Measurements from ENCODE around the gene CD300A. TPM values are rescaled to one million over a fixed set of nuclear protein-coding genes. Genes with fewer than 3 reads are reported as not detected.

Gene CD300A
- total RNA-seq, 1 experiment from 2014 or later: not detected

GRCh38 chr17:74439691-74440567, 26.5 kb upstream of the CD300A start:
- CTCF ChIA-PET: interaction anchor here (1.0 to 1.7 kb wide), 2 partner anchors 17 to 60 kb away, joined by 3 to 6 read pairs; no protein-coding TSS in a partner anchor
- no peak overlapping the region for H3K4me3 Mint-ChIP-seq (ENCODE audit: unreplicated experiment)
- POLR2A ChIA-PET: interaction anchor here (1.0 kb wide), 1 partner anchor 23 kb away, joined by 3 read pairs; no protein-coding TSS in a partner anchor
- peaks cover 52% of the 10 kb centered on the region for H3K36me3 Mint-ChIP-seq (ENCODE audit: insufficient read depth, unreplicated experiment)
- no peaks in the 10 kb centered on the region for H3K9me3 Mint-ChIP-seq (ENCODE audit: unreplicated experiment)
- H3K4me1 Mint-ChIP-seq (ENCODE audit: insufficient read depth, unreplicated experiment): peaks cover 29% of the 10 kb centered on the region
- intact Hi-C loops (cut with micrococcal nuclease): no loop called here
- no peak for DNase-seq (ENCODE audit: unreplicated experiment)
- TF ChIP-seq, protein P1, sequence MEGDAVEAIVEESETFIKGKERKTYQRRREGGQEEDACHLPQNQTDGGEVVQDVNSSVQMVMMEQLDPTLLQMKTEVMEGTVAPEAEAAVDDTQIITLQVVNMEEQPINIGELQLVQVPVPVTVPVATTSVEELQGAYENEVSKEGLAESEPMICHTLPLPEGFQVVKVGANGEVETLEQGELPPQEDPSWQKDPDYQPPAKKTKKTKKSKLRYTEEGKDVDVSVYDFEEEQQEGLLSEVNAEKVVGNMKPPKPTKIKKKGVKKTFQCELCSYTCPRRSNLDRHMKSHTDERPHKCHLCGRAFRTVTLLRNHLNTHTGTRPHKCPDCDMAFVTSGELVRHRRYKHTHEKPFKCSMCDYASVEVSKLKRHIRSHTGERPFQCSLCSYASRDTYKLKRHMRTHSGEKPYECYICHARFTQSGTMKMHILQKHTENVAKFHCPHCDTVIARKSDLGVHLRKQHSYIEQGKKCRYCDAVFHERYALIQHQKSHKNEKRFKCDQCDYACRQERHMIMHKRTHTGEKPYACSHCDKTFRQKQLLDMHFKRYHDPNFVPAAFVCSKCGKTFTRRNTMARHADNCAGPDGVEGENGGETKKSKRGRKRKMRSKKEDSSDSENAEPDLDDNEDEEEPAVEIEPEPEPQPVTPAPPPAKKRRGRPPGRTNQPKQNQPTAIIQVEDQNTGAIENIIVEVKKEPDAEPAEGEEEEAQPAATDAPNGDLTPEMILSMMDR (IDR thresholded peaks at IDR 0.05; ENCODE audit: unreplicated experiment): no peak
- H3K27ac Mint-ChIP-seq (ENCODE audit: low read depth, unreplicated experiment): no peak overlapping the region
- H3K27me3 Mint-ChIP-seq (ENCODE audit: insufficient read depth, unreplicated experiment): no peaks in the 10 kb centered on the region
- BruUV-seq (replicated peaks): no TSS peak

DNA sequence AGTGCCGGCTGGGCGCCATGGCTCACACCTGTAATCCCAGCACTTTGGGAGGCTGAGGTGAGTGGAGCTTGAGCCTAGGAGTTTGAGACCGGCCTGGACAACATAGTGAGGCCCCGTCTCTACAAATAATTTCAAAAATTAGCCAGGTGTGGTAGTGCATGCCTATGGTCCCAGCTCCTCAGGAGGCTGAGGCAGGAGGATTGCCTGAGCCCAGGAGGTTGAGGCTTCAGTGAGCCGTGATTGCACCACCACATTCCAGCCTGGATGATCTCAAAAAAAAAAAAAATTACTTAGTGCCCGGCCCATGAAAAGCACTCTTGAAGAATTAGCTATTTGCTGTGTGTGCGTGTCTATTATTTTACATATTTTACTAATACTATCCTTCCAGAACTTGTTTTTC, 24.9 kb upstream of the CD300A start:
- ChIA-PET POLR2A (interaction anchor here (1.4 kb wide), 1 partner anchor 11 kb away, joined by 6 read pairs; the partner anchor contains the start of gene GPRC5C), CTCF (no interaction called here)

DNA sequence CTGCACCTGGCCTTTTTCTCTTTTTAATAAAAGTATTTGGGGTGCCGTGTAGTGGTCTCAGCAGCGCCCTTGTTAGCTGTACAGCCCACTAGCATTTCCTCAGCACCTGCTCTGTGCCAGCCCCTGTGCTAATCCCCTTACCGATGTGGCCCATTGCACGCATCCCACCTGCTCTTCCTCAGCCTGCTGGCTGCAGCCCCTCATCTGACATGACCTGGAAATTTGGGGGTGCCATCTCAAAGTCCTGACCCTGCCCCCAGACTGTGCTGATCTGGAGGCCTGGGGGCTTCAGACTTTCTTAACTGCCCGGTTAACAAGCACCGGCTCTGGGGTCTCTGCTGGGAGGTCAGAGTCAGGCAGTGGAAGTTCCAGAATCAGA, 24.2 kb upstream of the CD300A start:
- H3K4me1 Mint-ChIP-seq (ENCODE audit: insufficient read depth, unreplicated experiment): peaks cover 34% of the 10 kb centered on the region
- H3K36me3 Mint-ChIP-seq (ENCODE audit: insufficient read depth, unreplicated experiment): peaks cover 46% of the 10 kb centered on the region
- CTCF ChIA-PET: interaction anchor here (0.7 kb wide), 1 partner anchor 401 kb away, joined by 4 read pairs; no protein-coding TSS in a partner anchor
- H3K9me3 Mint-ChIP-seq (ENCODE audit: unreplicated experiment): no peaks in the 10 kb centered on the region
- no TSS peak for BruUV-seq (replicated peaks)
- DNase-seq (ENCODE audit: unreplicated experiment): no peak
- H3K4me3 Mint-ChIP-seq (ENCODE audit: unreplicated experiment): peak overlapping the region; percentile 62
- no peaks in the 10 kb centered on the region for H3K27me3 Mint-ChIP-seq (ENCODE audit: insufficient read depth, unreplicated experiment)
- POLR2A ChIA-PET: interaction anchor here (1.4 kb wide), 1 partner anchor 11 kb away, joined by 6 read pairs; the partner anchor contains the start of gene GPRC5C
- TF ChIP-seq, protein P1 (IDR thresholded peaks at IDR 0.05; ENCODE audit: unreplicated experiment): no peak
- H3K27ac Mint-ChIP-seq (ENCODE audit: low read depth, unreplicated experiment): no peak overlapping the region
- intact Hi-C loops (cut with micrococcal nuclease): no loop called here

More for the DNA sequence above, 24.9 kb upstream of the CD300A start:
- intact Hi-C loops (cut with micrococcal nuclease): no loop called here
- Mint-ChIP-seq H3K27me3 (ENCODE audit: insufficient read depth, unreplicated experiment) (no peaks in the 10 kb centered on the region), H3K9me3 (ENCODE audit: unreplicated experiment) (no peaks in the 10 kb centered on the region), H3K36me3 (ENCODE audit: insufficient read depth, unreplicated experiment) (peaks cover 48% of the 10 kb centered on the region), H3K27ac (ENCODE audit: low read depth, unreplicated experiment) (no peak overlapping the region), H3K4me1 (ENCODE audit: insufficient read depth, unreplicated experiment) (peaks cover 29% of the 10 kb centered on the region), H3K4me3 (ENCODE audit: unreplicated experiment) (no peak overlapping the region)
- TF ChIP-seq, protein P1 (IDR thresholded peaks at IDR 0.05; ENCODE audit: unreplicated experiment): no peak
- no peak for DNase-seq (ENCODE audit: unreplicated experiment)
- no TSS peak for BruUV-seq (replicated peaks)
